ENCODE measurements around the gene TECR. TPM values are rescaled to one million over a fixed set of nuclear protein-coding genes. Genes with fewer than 3 reads are reported as not detected.

Gene TECR
- total and polyA plus RNA-seq, 9 of the 15 experiments (the other 6 are each of a cell fraction or from before 2014, with no cell fraction given): 29.3 to 211 (median 81.4) TPM

GRCh38 chr19:14496029-14496833 is 33.2 kb upstream of the TECR start, which contains the start of gene GIPC1 (continued):
- no peak for TF ChIP-seq RREB1 (CRISPR knock-in tag; IDR thresholded peaks at IDR 0.05)
- TF ChIP-seq ZNF174 (CRISPR knock-in tag; IDR thresholded peaks at IDR 0.05): no peak
- TF ChIP-seq ZNF133 (CRISPR knock-in tag; IDR thresholded peaks at IDR 0.05): no peak
- peak; percentile 59; the same call in 1 of the 2 replicates for TF ChIP-seq TEAD2 (tag; IDR thresholded peaks at IDR 0.05)
- no peak for TF ChIP-seq CSDE1 (IDR thresholded peaks at IDR 0.05)
- TF ChIP-seq PCBP1 (IDR thresholded peaks at IDR 0.05; ENCODE audit: low read depth, low read length, poor library complexity, severe bottlenecking): peak; percentile 86
- 0 out of 2 replicates have a peak, but pooled peaks have one; percentile 39 for TF ChIP-seq ZC3H11A (IDR thresholded peaks at IDR 0.05; ENCODE audit: low read depth, low read length)
- TF ChIP-seq BMI1 (IDR thresholded peaks at IDR 0.05; ENCODE audit: low read length): no peak
- TF ChIP-seq, protein P1, sequence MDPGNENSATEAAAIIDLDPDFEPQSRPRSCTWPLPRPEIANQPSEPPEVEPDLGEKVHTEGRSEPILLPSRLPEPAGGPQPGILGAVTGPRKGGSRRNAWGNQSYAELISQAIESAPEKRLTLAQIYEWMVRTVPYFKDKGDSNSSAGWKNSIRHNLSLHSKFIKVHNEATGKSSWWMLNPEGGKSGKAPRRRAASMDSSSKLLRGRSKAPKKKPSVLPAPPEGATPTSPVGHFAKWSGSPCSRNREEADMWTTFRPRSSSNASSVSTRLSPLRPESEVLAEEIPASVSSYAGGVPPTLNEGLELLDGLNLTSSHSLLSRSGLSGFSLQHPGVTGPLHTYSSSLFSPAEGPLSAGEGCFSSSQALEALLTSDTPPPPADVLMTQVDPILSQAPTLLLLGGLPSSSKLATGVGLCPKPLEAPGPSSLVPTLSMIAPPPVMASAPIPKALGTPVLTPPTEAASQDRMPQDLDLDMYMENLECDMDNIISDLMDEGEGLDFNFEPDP (CRISPR knock-in tag; IDR thresholded peaks at IDR 0.05): no peak
- no peak for TF ChIP-seq NFE2 (IDR thresholded peaks at IDR 0.05; ENCODE audit: low read depth)
- peak; percentile 6; the same call in 1 of the 2 replicates for TF ChIP-seq ARID1B (IDR thresholded peaks at IDR 0.05)
- no peak for TF ChIP-seq ZNF644 (tag; IDR thresholded peaks at IDR 0.05; ENCODE audit: low read depth)
- peak; percentile 35; the same call in 1 of the 2 replicates for TF ChIP-seq SIN3B (IDR thresholded peaks at IDR 0.05; ENCODE audit: low read depth)
- no peak for TF ChIP-seq TCF7 (IDR thresholded peaks at IDR 0.05; ENCODE audit: borderline replicate concordance)
- no peak for TF ChIP-seq HSF4 (CRISPR knock-in tag; IDR thresholded peaks at IDR 0.05; ENCODE audit: borderline replicate concordance)
- TF ChIP-seq, protein P2, sequence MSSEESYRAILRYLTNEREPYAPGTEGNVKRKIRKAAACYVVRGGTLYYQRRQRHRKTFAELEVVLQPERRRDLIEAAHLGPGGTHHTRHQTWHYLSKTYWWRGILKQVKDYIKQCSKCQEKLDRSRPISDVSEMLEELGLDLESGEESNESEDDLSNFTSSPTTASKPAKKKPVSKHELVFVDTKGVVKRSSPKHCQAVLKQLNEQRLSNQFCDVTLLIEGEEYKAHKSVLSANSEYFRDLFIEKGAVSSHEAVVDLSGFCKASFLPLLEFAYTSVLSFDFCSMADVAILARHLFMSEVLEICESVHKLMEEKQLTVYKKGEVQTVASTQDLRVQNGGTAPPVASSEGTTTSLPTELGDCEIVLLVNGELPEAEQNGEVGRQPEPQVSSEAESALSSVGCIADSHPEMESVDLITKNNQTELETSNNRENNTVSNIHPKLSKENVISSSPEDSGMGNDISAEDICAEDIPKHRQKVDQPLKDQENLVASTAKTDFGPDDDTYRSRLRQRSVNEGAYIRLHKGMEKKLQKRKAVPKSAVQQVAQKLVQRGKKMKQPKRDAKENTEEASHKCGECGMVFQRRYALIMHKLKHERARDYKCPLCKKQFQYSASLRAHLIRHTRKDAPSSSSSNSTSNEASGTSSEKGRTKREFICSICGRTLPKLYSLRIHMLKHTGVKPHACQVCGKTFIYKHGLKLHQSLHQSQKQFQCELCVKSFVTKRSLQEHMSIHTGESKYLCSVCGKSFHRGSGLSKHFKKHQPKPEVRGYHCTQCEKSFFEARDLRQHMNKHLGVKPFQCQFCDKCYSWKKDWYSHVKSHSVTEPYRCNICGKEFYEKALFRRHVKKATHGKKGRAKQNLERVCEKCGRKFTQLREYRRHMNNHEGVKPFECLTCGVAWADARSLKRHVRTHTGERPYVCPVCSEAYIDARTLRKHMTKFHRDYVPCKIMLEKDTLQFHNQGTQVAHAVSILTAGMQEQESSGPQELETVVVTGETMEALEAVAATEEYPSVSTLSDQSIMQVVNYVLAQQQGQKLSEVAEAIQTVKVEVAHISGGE (CRISPR knock-in tag; IDR thresholded peaks at IDR 0.05): peak in 1 of 3 experiments; percentile 75; a peak in 2 of 6 replicates
- no peak for TF ChIP-seq ZFPM2 (CRISPR knock-in tag; IDR thresholded peaks at IDR 0.05)
- TF ChIP-seq SETDB1 (IDR thresholded peaks at IDR 0.05; ENCODE audit: low read length): no peak
